Measurements from ENCODE around the gene LRIT3. TPM values are rescaled to one million over a fixed set of nuclear protein-coding genes. Genes with fewer than 3 reads are reported as not detected.
A peak's percentile ranks its signal among the peaks of the same experiment; 100 is the strongest.

Gene LRIT3
- total and polyA plus RNA-seq, 2 donors (not counting 3 experiments of a cell fraction or from before 2014, with no cell fraction given), result 0.06 to 0.13 TPM

- no TSS peak for BruUV-seq (replicated peaks)
- Histone ChIP-seq H3K9ac (replicated peaks; ENCODE audit: extremely low read depth, insufficient read depth, low read length) (no peak overlapping the region), H3K4me1 (ENCODE audit: control insufficient read depth, extremely low read depth, insufficient read depth, low read length) (peaks cover 5% of the 10 kb centered on the region), H3K27me3 (ENCODE audit: control insufficient read depth in 2 of 2, insufficient read depth in 2 of 2, low read length in 2 of 2) (no peaks in the 10 kb centered on the region), H3K4me3 (replicated peaks in 1 of 3; ENCODE audit: insufficient read depth in 1 of 3, low read depth in 1 of 3, low read length in 3 of 3) (no peak overlapping the region), H3K36me3 (ENCODE audit: control insufficient read depth in 2 of 2, extremely low read depth in 1 of 2, insufficient read depth in 2 of 2, low read length in 2 of 2) (no peaks in the 10 kb centered on the region), H4K20me1 (replicated peaks; ENCODE audit: control insufficient read depth, extremely low read depth, insufficient read depth, low read length) (no peaks in the 10 kb centered on the region), H3K79me2 (ENCODE audit: control insufficient read depth, insufficient read depth, low read length) (peaks cover 11% of the 10 kb centered on the region), H2AFZ (ENCODE audit: low read depth, low read length) (no peak overlapping the region), H3K9me3 (replicated peaks; ENCODE audit: control insufficient read depth, insufficient read depth, low read length) (no peaks in the 10 kb centered on the region), H3K4me2 (ENCODE audit: insufficient read depth, low read length) (no peak overlapping the region), H3K9me1 (replicated peaks; ENCODE audit: control insufficient read depth, extremely low read depth, insufficient read depth, low read length) (no peaks in the 10 kb centered on the region), H3K27ac (ENCODE audit: insufficient read depth, low read depth, low read length) (no peak overlapping the region)
- CTCF ChIA-PET, result no interaction called here
- FAIRE-seq (no peak), DNase-seq (ENCODE audit: low read depth, low spot score) (no peak)
- intact Hi-C loops (cut with micrococcal nuclease) (loop anchor here (10.0 kb wide), 1 partner anchor 1137 kb away; no protein-coding TSS in a partner anchor), dilution Hi-C loops (cut with MboI; ENCODE audit: extremely low pct_ligation_motif_present, low sequenced_read_pairs) (no loop called here)
- TF ChIP-seq JUN (IDR thresholded peaks at IDR 0.05; ENCODE audit: borderline replicate concordance, insufficient read depth, insufficient read length, low read depth) (peak; percentile 9), POLR2AphosphoS5 (IDR thresholded peaks at IDR 0.05; ENCODE audit: insufficient read depth, low read depth, low read length) (no peak)
- POLR2A ChIA-PET, result no interaction called here
Observed at GRCh38 chr4:109811707-109812106, 36.2 kb upstream of the LRIT3 start.

- Histone ChIP-seq H3K4me3 (replicated peaks in 1 of 3; ENCODE audit: insufficient read depth in 1 of 3, low read depth in 1 of 3, low read length in 3 of 3) (peak within 1 kb of the TSS; percentile 35 to 92 (median 70)), H3K4me1 (ENCODE audit: control insufficient read depth, extremely low read depth, insufficient read depth, low read length) (peaks cover 13% of the 10 kb centered on the region), H3K9me3 (replicated peaks; ENCODE audit: control insufficient read depth, insufficient read depth, low read length) (no peaks in the 10 kb centered on the region), H3K36me3 (ENCODE audit: control insufficient read depth in 2 of 2, extremely low read depth in 1 of 2, insufficient read depth in 2 of 2, low read length in 2 of 2) (peaks cover 0 to 8% of the 10 kb centered on the region in 2 experiments), H3K9me1 (replicated peaks; ENCODE audit: control insufficient read depth, extremely low read depth, insufficient read depth, low read length) (no peaks in the 10 kb centered on the region), H3K79me2 (ENCODE audit: control insufficient read depth, insufficient read depth, low read length) (peaks cover 28% of the 10 kb centered on the region), H3K27me3 (ENCODE audit: control insufficient read depth in 2 of 2, insufficient read depth in 2 of 2, low read length in 2 of 2) (no peaks in the 10 kb centered on the region), H4K20me1 (replicated peaks; ENCODE audit: control insufficient read depth, extremely low read depth, insufficient read depth, low read length) (no peaks in the 10 kb centered on the region), H3K27ac (ENCODE audit: insufficient read depth, low read depth, low read length) (peak within 1 kb of the TSS; percentile 67), H3K9ac (replicated peaks; ENCODE audit: extremely low read depth, insufficient read depth, low read length) (peak within 1 kb of the TSS; percentile 68), H3K4me2 (ENCODE audit: insufficient read depth, low read length) (peak within 1 kb of the TSS; percentile 87), H2AFZ (ENCODE audit: low read depth, low read length) (peak within 1 kb of the TSS; percentile 89)
- FAIRE-seq (peak; percentile 97), DNase-seq (ENCODE audit: low read depth, low spot score) (peak; percentile 94)
- dilution Hi-C loops (cut with MboI; ENCODE audit: extremely low pct_ligation_motif_present, low sequenced_read_pairs) (no loop called here), intact Hi-C loops (cut with micrococcal nuclease) (loop anchor here (1.0 to 10.0 kb wide), 6 partner anchors 11 to 1141 kb away; partner anchors contain the start of genes CASP6, PLA2G12A and SEC24B)
- POLR2A ChIA-PET, result interaction anchor here (0.9 kb wide), 1 partner anchor 113 kb away, joined by 3 read pairs; no protein-coding TSS in a partner anchor
- TF ChIP-seq POLR2AphosphoS5 (IDR thresholded peaks at IDR 0.05; ENCODE audit: insufficient read depth, low read depth, low read length) (peak; percentile 25), CTCF (IDR thresholded peaks at IDR 0.05; ENCODE audit: extremely low read depth in 1 of 2, insufficient read depth in 1 of 2, low read depth in 1 of 2, low read length in 2 of 2) (no peak), MAX (IDR thresholded peaks at IDR 0.05; ENCODE audit: insufficient read depth, insufficient read length) (peak; percentile 84), FOS (IDR thresholded peaks at IDR 0.05; ENCODE audit: borderline replicate concordance, insufficient read depth, low read length) (no peak), EZH2 (IDR thresholded peaks at IDR 0.05; ENCODE audit: borderline replicate concordance, low read depth, low read length, severe bottlenecking) (no peak), POLR2A (IDR thresholded peaks at IDR 0.05; ENCODE audit: low read depth, low read length) (peak; percentile 52), GATA2 (IDR thresholded peaks at IDR 0.05; ENCODE audit: insufficient read depth, insufficient read length, low read depth, low read length) (no peak), MYC (IDR thresholded peaks at IDR 0.05; ENCODE audit: low read depth, low read length) (peak; percentile 92)
- CTCF ChIA-PET, result interaction anchor here (0.8 to 1.6 kb wide), 6 partner anchors 10 to 388 kb away, joined by 3 to 5 read pairs (median 5); partner anchors contain the start of genes CFI and SEC24B
- BruUV-seq (replicated peaks), result TSS peak; percentile 43
Observed at GRCh38 chr4:109815151-109816081, 32.5 kb upstream of the LRIT3 start, which contains the start of gene GAR1. GAR1 (plus strand) TSS chr4:109815762; CDS start chr4:109816165, 403 bp downstream.
